NCI-H446 treated with DMSO at 0.1 percent for 48 hours (cell line): ENCODE data around the gene ARHGAP4.

Experiments
- DNase-seq: peaks from one replicate; lab custom pipeline; 2025; lab: John Stamatoyannopoulos, UW

The ARHGAP4 gene

GRCh38 chrX:153867671-153868070 is 58.4 kb downstream of the ARHGAP4 start:
- no peak for DNase-seq

GRCh38 chrX:153867139-153867538 is 58.9 kb downstream of the ARHGAP4 start:
- DNase-seq, result no peak

DNA sequence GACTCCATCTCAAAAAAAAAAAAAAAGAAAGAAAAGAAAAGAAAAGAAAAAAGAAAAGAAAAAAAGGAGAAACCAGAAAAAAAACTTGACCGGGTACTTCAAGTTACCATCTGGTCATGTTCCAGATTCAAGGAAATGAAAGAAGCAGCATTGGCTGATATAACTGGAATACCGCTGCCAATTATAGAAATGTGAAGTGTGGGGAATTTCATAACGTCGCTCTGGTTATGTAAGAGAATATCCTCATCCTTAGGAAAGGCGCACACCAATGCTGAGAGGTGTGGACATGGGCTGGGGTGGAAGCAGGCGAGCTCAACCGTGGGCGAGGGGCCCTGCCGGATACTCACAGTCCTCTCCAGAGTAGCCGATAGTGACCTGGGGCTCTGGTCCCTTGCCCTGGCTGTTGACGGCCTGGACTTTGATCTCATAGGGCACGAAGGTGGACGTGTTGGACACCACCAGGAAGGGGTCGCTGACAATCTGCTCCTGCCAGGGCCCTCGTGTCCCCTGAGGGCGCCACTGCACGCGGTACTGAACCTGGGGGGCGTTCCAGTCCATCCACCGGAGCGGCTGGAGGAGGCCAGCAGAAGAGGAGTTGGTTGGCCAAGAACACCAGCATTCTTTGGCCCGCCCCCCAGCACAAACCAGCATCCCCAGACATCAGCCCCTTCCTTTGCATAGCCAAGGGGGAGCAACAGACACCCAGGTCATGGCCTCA is 59.6 kb downstream of the ARHGAP4 start:
- no peak for DNase-seq

DNA sequence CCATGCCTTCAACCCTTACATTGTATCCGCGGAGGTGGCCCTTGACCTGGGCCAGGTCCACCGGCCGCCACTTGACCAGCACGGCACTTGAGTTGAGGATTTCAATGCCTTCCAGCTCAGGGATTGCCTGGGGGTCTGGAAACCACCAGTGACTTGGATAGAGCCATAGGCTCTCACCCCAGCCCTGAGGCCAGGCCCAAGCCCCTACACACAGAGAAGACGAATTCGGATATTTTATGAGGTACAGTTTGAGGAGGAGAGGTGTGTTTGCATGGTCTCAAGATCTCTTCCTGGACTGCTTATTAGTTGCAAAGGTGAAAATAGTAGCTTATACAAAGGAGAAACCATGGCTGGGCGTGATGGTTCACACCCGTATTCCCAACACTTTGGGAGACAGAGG is 60.4 kb downstream of the ARHGAP4 start:
- no peak for DNase-seq

GRCh38 chrX:153865321-153865580 is 60.8 kb downstream of the ARHGAP4 start:
- no peak for DNase-seq

DNA sequence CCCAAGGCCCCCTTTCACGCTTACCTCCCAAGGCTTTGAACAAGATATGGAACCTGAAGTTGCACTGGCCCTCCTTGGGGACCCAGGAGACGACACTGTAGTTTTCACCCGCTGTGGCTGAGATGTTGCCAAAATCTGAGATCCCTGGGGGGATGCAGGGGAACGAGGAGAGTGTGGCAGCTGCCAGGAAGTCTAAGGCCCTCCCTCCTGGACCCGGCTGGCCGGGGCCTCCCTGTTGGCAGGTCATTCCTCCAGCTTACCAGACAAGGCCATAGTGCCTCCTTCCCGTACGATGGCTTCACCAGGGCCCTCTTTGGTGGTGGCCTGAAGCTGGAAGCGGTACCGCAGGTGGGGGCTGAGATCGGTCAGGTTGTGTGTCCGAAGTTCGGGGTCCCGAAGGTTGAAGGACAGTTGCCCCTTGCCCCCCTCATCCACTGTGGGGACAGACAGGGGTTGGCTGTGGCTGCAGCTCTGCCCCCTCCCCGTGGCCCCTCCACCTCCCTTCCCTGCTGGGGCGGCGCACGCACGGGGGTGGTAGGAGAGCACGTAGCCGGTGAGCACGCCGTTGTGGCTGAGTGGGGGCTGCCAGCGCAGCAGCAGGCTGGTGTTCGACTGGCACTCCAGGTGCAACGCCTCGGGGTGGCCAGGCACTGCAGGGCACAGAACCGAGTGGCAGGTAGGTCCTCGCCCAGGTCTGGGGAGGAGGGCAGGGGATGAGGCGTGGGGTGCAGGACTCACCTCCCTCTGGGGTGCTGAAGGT is 61.3 kb downstream of the ARHGAP4 start:
- DNase-seq, result no peak

- DNase-seq, result no peak
These were observed 62.0 kb downstream of the ARHGAP4 start for GRCh38 chrX:153864101-153864500.

DNA sequence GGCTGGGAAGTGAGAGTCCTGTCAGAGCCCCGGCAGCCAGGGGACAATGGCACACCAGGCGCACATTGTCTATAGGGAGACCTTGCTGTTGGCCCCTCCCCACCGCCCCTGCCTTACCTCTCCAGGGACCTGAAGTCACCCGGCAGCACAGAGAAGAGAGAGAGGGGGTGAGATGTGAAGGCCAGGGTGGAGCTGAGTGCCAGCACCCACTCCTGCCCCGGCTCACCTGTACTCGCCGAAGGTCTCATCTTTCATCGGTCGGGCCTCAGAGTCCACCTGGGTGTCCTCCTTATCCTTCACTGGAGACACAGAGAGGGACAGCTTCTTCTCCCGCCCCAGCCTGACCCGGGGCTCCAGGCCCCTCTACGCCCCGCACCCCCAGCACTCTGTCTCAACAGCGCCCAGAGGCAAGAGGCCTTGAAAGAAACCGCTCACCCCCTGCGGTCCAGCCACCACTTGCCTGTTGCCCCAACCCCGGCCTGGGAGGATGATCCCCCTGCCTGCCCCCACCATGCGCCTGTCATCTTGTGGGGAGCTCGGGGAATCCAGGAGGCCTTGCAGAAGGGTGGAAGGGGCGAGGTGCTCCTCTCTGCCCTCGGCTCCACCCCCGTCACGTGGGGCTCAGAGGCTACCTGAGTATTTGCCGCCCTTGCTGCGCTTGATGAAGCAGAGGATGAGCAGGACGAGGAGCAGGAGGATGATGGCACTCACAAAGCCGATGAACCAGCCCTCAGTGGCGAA is 62.6 kb downstream of the ARHGAP4 start:
- no peak for DNase-seq

DNA sequence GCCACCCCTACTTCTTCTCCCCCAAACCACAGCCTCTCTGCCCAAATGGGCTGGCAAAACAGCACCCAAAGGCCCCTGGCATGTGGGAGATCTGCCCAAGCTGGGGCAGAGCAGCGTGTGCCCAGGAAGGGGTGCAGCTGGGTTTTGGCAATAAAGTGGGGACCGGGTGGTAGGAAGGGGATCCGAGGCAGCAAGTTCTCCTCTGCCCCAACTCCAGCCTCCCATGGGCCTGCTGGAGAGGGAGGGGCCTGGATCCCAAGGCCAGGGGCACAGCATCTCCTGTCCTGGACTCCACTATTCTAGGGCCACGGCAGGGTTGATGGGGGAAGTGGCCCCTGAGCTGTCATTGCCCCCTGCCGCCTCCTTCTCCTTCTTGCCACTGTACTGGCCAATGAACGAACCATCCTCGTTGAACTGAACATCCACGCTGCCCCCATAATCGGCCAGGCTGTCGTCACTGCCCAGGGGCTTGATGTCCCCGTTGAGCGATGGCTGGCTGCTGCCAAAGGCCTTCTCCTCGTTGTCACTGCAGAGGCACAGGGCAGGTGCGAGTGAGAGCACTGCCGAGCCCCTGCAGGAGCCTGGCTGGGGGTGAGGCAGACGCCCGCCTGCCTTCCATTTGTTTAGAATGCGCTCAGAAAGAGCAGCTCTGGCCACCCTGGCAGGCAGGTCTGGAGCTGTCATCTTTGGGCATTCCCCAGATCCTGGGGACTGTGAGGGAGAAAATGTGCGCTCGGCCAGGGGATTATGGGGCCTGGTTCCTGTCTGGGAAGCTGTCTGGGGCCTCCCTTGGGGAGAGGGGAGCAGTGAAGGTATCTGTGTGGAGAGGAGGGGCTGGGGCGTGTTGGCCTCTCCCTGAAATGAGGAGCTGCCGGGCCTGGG is 63.5 kb downstream of the ARHGAP4 start:
- no peak for DNase-seq

DNA sequence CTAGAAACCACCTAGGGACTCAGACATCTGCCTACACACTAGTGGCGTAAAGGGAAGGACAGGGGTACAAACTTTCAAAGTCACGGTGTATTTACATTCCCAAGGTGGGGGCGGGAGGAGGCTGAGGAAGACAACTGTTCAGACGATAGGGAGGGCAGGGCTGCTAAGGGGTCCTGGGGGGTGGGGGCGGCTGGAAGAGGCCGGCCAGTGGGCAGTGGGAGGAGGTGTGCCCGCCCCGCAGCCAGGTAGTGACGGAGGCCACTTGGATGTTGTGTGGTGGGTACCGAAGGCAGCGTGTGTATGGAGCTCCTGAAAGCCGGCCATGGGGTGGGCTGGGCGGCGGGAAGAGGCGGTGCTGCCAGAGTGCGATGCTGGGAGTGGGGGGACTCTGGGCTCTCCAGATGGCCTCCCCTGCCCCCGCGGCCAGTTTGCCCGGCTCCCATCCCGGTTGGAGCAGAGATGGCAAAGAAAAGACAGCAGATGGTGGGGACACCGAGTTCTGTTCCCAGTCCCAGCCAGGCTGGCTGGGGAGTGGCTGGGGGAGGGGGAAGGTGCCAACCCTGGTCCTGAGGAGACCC is 64.2 kb downstream of the ARHGAP4 start:
- no peak for DNase-seq

DNA sequence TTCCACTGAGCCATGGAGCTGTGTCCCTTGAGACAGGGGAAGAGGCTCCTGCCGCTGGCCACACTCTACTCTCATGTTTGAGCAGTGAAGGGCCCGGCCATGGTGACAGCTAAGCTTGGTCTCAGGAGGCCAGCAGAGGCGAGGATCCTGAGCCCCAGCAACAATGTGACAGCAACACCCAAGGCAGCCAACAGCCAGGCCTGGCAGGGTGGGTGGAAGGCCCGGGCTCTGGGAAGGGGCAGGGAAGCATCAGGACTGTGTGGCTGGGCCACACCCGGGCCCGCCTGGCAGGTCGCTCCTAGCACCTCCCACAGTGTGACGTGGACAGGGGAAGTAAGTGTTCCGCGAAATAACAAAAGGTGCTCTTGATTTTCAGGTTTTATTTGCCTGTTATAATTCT is 64.9 kb downstream of the ARHGAP4 start:
- no peak for DNase-seq
